ENCODE data around the gene SCD5.

DNA sequence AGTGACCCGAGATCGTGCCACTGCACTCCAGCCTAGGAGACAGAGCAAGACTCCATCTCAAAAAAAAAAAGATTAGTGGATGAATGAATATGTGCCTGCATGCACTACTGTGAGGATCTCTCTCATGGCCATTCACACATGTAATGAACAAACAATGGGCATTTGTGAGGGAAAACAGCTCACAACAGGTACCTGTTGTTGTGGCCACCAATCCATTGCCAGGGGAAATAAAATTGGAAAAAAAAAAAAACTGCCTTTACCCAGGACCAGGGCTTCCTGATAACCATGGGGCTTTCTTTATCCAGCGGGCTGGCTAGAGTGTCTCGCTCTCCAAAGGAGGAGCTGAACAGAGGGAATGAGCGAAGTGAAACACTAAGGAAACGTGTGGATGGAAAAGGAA, 7.4 kb downstream of the SCD5 start:
- no peak for TF ChIP-seq SIN3A (IDR thresholded peaks at IDR 0.05; ENCODE audit: borderline replicate concordance, insufficient read depth, low read length)
- TF ChIP-seq POLR2AphosphoS5 (IDR thresholded peaks at IDR 0.05; ENCODE audit: low read depth, low read length) = no peak
- TF ChIP-seq TAF1 (IDR thresholded peaks at IDR 0.05; ENCODE audit: borderline replicate concordance, insufficient read depth, low read length) = no peak
- TF ChIP-seq, protein P1, sequence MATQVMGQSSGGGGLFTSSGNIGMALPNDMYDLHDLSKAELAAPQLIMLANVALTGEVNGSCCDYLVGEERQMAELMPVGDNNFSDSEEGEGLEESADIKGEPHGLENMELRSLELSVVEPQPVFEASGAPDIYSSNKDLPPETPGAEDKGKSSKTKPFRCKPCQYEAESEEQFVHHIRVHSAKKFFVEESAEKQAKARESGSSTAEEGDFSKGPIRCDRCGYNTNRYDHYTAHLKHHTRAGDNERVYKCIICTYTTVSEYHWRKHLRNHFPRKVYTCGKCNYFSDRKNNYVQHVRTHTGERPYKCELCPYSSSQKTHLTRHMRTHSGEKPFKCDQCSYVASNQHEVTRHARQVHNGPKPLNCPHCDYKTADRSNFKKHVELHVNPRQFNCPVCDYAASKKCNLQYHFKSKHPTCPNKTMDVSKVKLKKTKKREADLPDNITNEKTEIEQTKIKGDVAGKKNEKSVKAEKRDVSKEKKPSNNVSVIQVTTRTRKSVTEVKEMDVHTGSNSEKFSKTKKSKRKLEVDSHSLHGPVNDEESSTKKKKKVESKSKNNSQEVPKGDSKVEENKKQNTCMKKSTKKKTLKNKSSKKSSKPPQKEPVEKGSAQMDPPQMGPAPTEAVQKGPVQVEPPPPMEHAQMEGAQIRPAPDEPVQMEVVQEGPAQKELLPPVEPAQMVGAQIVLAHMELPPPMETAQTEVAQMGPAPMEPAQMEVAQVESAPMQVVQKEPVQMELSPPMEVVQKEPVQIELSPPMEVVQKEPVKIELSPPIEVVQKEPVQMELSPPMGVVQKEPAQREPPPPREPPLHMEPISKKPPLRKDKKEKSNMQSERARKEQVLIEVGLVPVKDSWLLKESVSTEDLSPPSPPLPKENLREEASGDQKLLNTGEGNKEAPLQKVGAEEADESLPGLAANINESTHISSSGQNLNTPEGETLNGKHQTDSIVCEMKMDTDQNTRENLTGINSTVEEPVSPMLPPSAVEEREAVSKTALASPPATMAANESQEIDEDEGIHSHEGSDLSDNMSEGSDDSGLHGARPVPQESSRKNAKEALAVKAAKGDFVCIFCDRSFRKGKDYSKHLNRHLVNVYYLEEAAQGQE (IDR thresholded peaks at IDR 0.05; ENCODE audit: insufficient read depth in 1 of 2, low read depth in 2 of 2, low read length in 2 of 2) = no peak
- no peak for TF ChIP-seq FOXP2 (optimal IDR thresholded peaks at IDR 0.05; ENCODE audit: borderline replicate concordance, extremely low read depth, extremely low read length, insufficient read depth)

Data from PFSK-1 (cell line).